HG03175 (cell line): ENCODE data around the gene NFE2L1.
A peak's percentile ranks its signal among the peaks of the same experiment; 100 is the strongest.

Experiments
- ATAC-seq: cut with Tn5 transposase; IDR thresholded peaks from one replicate; pipeline ENCODE4 v1.9.1; 2021; ENCODE audit warnings: mild to moderate bottlenecking, moderate library complexity; ENCODE audit not compliant: unreplicated experiment

The NFE2L1 gene

GRCh38 chr17:48046296-48046695, 1.9 kb upstream of the NFE2L1 start:
- ATAC-seq = no peak

GRCh38 chr17:48047113-48047740, 932 bp upstream of the NFE2L1 start:
- ATAC-seq = no peak

GRCh38 chr17:48048384-48049126, 396 bp downstream of the NFE2L1 start:
- peak; percentile 44 for ATAC-seq

GRCh38 chr17:48051283-48051682, 3.1 kb downstream of the NFE2L1 start:
- ATAC-seq = no peak

- ATAC-seq = no peak
These were observed 3.7 kb downstream of the NFE2L1 start for GRCh38 chr17:48051706-48052486.

GRCh38 chr17:48052956-48053757, 5.0 kb downstream of the NFE2L1 start:
- no peak for ATAC-seq

GRCh38 chr17:48053758-48054237, 5.6 kb downstream of the NFE2L1 start:
- ATAC-seq = no peak

GRCh38 chr17:48054238-48055185, 6.4 kb downstream of the NFE2L1 start:
- ATAC-seq = no peak

- ATAC-seq = no peak
These were observed 7.5 kb downstream of the NFE2L1 start for GRCh38 chr17:48055531-48056245.

GRCh38 chr17:48056246-48056745, 8.1 kb downstream of the NFE2L1 start:
- no peak for ATAC-seq

GRCh38 chr17:48056879-48057278, 8.7 kb downstream of the NFE2L1 start:
- ATAC-seq = no peak

GRCh38 chr17:48057626-48058025, 9.5 kb downstream of the NFE2L1 start:
- ATAC-seq = no peak

GRCh38 chr17:48058393-48059124, 10.4 kb downstream of the NFE2L1 start:
- no peak for ATAC-seq

GRCh38 chr17:48059125-48059668, 11.0 kb downstream of the NFE2L1 start:
- ATAC-seq = no peak

- no peak for ATAC-seq
These were observed 12.1 kb downstream of the NFE2L1 start for GRCh38 chr17:48060249-48060648.

GRCh38 chr17:48062273-48062672, 14.1 kb downstream of the NFE2L1 start:
- ATAC-seq = no peak

GRCh38 chr17:48064638-48065037, 16.5 kb downstream of the NFE2L1 start:
- ATAC-seq = no peak

GRCh38 chr17:48066192-48066591, 18.0 kb downstream of the NFE2L1 start:
- ATAC-seq = no peak
